Measurements from ENCODE around the gene HEXIM2. TPM values are rescaled to one million over a fixed set of nuclear protein-coding genes. Genes with fewer than 3 reads are reported as not detected.

HEXIM2 gene
- total RNA-seq, 1 experiment from 2014 or later = 19.9 TPM

DNA sequence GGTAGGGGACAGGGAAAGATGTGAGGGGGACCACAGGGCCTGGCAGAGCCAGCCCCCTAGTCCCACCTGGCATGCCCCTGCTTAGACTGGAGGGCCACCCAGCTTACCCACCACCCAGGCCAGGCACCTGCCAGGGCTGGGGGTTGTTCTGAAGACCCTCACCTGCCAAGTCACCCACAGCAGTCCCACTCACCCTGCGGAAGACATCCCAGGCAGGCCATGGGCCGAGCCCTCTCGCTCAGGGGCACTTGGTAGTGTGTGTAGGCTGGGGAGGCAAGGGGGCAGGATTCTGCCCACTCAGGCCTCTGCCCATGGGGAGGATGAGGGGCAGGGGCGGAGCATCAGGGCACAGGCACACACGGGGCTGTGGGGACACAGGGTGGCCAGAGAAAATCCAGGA lies 33.3 kb upstream of the HEXIM2 start:
- BruUV-seq (replicated peaks) = TSS peak; percentile 34
- DNase-seq (no peak), ATAC-seq (no peak)
- peak overlapping the region; percentile 68 for H3K27ac ChIP-seq (ENCODE audit: low read length)
- no peaks in the 10 kb centered on the region for H3K27me3 ChIP-seq (ENCODE audit: low read length)
- H3K79me2 ChIP-seq (ENCODE audit: low read length) = peaks cover 70% of the 10 kb centered on the region
- CTCF ChIA-PET = no interaction called here
- intact Hi-C loops (cut with micrococcal nuclease) = no loop called here
- POLR2A ChIA-PET (ENCODE audit: unreplicated experiment) = no interaction called here
- H3K4me1 ChIP-seq (ENCODE audit: insufficient read depth, low read length) = peaks cover 66% of the 10 kb centered on the region
- peak overlapping the region; percentile 34 for H3K9ac ChIP-seq (ENCODE audit: low read length)
- H4K20me1 ChIP-seq (ENCODE audit: low read length) = no peaks in the 10 kb centered on the region
- peak overlapping the region; percentile 24; the same call in 1 of the 2 replicates for H3K4me3 ChIP-seq (ENCODE audit: low read length)
- H3F3A ChIP-seq (ENCODE audit: low read length, unreplicated experiment) = no peaks in the 10 kb centered on the region
- no peaks in the 10 kb centered on the region for H3K9me3 ChIP-seq (ENCODE audit: low read length)
- peak overlapping the region; percentile 72 for H3K4me2 ChIP-seq (ENCODE audit: low read length)
- no peaks in the 10 kb centered on the region for H3K36me3 ChIP-seq (ENCODE audit: low read depth, low read length)
- peak overlapping the region; percentile 48; the same call in 1 of the 2 replicates for H2AFZ ChIP-seq (ENCODE audit: low read length)
- H3K9me2 ChIP-seq (replicated peaks; ENCODE audit: low read length) = no peaks in the 10 kb centered on the region
- TF ChIP-seq EZH2phosphoT487 (IDR thresholded peaks at IDR 0.05; ENCODE audit: borderline replicate concordance, low read length) (no peak), EZH2 (IDR thresholded peaks at IDR 0.05; ENCODE audit: low read length, unreplicated experiment) (no peak)
- TF ChIP-seq, protein P1, sequence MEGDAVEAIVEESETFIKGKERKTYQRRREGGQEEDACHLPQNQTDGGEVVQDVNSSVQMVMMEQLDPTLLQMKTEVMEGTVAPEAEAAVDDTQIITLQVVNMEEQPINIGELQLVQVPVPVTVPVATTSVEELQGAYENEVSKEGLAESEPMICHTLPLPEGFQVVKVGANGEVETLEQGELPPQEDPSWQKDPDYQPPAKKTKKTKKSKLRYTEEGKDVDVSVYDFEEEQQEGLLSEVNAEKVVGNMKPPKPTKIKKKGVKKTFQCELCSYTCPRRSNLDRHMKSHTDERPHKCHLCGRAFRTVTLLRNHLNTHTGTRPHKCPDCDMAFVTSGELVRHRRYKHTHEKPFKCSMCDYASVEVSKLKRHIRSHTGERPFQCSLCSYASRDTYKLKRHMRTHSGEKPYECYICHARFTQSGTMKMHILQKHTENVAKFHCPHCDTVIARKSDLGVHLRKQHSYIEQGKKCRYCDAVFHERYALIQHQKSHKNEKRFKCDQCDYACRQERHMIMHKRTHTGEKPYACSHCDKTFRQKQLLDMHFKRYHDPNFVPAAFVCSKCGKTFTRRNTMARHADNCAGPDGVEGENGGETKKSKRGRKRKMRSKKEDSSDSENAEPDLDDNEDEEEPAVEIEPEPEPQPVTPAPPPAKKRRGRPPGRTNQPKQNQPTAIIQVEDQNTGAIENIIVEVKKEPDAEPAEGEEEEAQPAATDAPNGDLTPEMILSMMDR (conservative IDR thresholded peaks at IDR 0.05; ENCODE audit: low read depth, low read length) = no peak

DNA sequence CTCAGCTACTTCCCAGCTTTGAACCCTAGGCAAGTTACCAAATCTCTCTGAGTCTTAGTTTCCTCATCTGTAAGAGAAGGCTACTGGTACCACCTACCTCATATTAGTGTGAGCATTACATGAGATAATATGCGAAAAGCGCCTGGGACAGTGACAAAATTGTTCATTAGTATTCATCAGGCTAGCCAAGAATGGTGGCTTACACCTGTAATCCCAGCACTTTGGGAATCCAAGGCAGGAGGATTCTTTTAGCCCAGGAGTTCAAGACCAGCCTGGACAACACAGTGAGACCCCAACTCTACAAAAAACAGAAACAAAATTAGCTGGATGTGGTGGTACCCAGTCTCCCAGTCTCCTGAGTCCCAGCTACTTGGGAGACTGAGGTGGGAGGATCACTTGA lies 32.7 kb upstream of the HEXIM2 start:
- Histone ChIP-seq H4K20me1 (ENCODE audit: low read length) (no peaks in the 10 kb centered on the region), H3K4me2 (ENCODE audit: low read length) (no peak overlapping the region), H3K9ac (ENCODE audit: low read length) (no peak overlapping the region), H3F3A (ENCODE audit: low read length, unreplicated experiment) (no peaks in the 10 kb centered on the region), H3K9me2 (replicated peaks; ENCODE audit: low read length) (no peaks in the 10 kb centered on the region), H3K36me3 (ENCODE audit: low read depth, low read length) (no peaks in the 10 kb centered on the region), H3K27ac (ENCODE audit: low read length) (no peak overlapping the region), H3K79me2 (ENCODE audit: low read length) (peaks cover 63% of the 10 kb centered on the region), H2AFZ (ENCODE audit: low read length) (no peak overlapping the region), H3K27me3 (ENCODE audit: low read length) (no peaks in the 10 kb centered on the region), H3K4me1 (ENCODE audit: insufficient read depth, low read length) (peaks cover 59% of the 10 kb centered on the region), H3K9me3 (ENCODE audit: low read length) (no peaks in the 10 kb centered on the region), H3K4me3 (ENCODE audit: low read length) (no peak overlapping the region)
- no TSS peak for BruUV-seq (replicated peaks)
- intact Hi-C loops (cut with micrococcal nuclease) = no loop called here
- ChIA-PET POLR2A (ENCODE audit: unreplicated experiment) (no interaction called here), CTCF (interaction anchor here (0.6 kb wide), 1 partner anchor 212 kb away, joined by 9 read pairs; no protein-coding TSS in a partner anchor)
- TF ChIP-seq, protein P1 (conservative IDR thresholded peaks at IDR 0.05; ENCODE audit: low read depth, low read length) = no peak
- no peak for TF ChIP-seq EZH2 (IDR thresholded peaks at IDR 0.05; ENCODE audit: low read length, unreplicated experiment)
- no peak for TF ChIP-seq EZH2phosphoT487 (IDR thresholded peaks at IDR 0.05; ENCODE audit: borderline replicate concordance, low read length)
- no peak for DNase-seq
- ATAC-seq = no peak

DNA sequence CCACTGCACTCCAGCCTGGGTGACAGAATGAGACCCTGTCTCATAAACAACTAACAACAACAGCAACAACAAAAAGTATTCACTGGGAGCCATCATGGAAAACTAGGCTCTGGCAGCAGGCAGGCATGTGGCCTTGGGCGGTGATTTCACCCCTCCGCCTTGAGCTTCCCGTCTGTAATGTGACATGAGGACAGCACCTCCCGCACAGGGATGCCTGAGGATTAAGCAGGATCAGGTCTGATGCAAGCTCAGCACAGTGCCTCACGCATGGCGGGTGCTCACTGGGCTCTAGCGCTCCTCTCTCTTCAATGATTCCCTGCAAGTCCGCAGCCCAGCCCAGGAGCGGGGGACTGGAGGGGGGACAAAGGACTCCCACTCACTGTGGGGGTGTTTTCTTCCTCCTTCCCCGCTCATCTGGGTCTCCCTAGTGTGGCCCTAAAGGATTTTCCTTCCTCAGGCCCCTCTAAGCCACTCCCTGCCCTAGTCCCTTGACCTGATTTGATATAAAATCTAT lies 32.2 kb upstream of the HEXIM2 start:
- no TSS peak for BruUV-seq (replicated peaks)
- Histone ChIP-seq H3K4me1 (ENCODE audit: insufficient read depth, low read length) (peaks cover 55% of the 10 kb centered on the region), H2AFZ (ENCODE audit: low read length) (no peak overlapping the region), H3K4me3 (ENCODE audit: low read length) (no peak overlapping the region), H3K27ac (ENCODE audit: low read length) (peak overlapping the region; percentile 13; the same call in 1 of the 2 replicates), H3K36me3 (ENCODE audit: low read depth, low read length) (no peaks in the 10 kb centered on the region), H3K9me3 (ENCODE audit: low read length) (no peaks in the 10 kb centered on the region), H3K9ac (ENCODE audit: low read length) (no peak overlapping the region), H4K20me1 (ENCODE audit: low read length) (no peaks in the 10 kb centered on the region), H3K4me2 (ENCODE audit: low read length) (peak overlapping the region; percentile 94), H3K27me3 (ENCODE audit: low read length) (no peaks in the 10 kb centered on the region), H3K9me2 (replicated peaks; ENCODE audit: low read length) (no peaks in the 10 kb centered on the region), H3F3A (ENCODE audit: low read length, unreplicated experiment) (no peaks in the 10 kb centered on the region), H3K79me2 (ENCODE audit: low read length) (peaks cover 63% of the 10 kb centered on the region)
- intact Hi-C loops (cut with micrococcal nuclease) = no loop called here
- CTCF ChIA-PET = interaction anchor here (0.5 to 1.1 kb wide), 3 partner anchors 19 to 212 kb away, joined by 3 to 9 read pairs (median 4); no protein-coding TSS in a partner anchor
- DNase-seq (no peak), ATAC-seq (no peak)
- POLR2A ChIA-PET (ENCODE audit: unreplicated experiment) = interaction anchor here (0.8 kb wide), 1 partner anchor 19 kb away, joined by 3 read pairs; the partner anchor contains the start of gene HEXIM1
- TF ChIP-seq, protein P1 (conservative IDR thresholded peaks at IDR 0.05; ENCODE audit: low read depth, low read length) = no peak
- TF ChIP-seq EZH2 (IDR thresholded peaks at IDR 0.05; ENCODE audit: low read length, unreplicated experiment) (no peak), EZH2phosphoT487 (IDR thresholded peaks at IDR 0.05; ENCODE audit: borderline replicate concordance, low read length) (no peak)

Measured in PC-3 (cell line).